ENCODE data around the gene C1orf159. TPM values are rescaled to one million over a fixed set of nuclear protein-coding genes. Genes with fewer than 3 reads are reported as not detected.

The C1orf159 gene
- total RNA-seq, 1 experiment from 2014 or later, result 15.7 TPM

DNA sequence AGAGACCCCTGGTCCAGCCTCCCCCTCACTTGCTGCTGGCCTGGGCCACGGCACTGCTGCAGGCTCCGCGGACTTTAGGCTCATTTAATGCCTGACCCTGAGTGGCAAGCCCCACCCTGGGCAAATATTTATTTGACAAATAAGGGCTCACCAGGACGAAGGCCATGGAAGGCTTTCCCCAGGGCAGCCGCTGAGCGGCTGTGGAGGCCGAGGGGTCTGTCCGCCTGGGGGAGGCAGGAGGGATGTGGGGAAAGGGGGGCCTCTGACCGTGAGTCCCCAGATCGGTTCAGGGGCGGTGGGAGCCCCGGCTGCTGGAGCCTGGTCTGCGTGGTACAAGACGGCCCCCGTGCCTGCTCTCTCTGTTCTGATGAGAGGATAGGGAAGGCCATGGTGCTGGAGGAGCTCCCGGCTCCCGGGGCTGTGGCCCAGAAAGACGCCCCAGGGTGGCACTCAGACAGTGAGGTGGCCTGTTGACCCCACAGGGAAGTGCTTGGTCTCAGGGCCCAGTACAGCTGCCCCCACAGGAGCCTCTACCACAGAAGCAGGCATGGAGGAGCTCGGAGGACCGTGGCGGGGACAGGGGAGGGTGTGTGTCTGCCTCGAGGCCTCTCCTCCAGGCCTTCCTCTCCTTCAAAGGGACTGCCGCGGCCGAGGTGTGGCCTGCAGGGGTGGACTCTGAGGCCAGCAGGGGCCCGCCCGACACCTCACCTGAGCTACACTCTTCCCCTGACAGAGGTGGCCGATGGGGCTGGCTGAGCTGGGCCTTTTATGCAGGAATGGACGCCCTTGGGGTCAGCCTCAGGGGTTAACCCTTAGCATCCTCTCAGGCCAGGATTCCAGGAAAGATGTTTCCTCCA lies 9.1 kb upstream of the C1orf159 start:
- Mint-ChIP-seq H3K36me3 (ENCODE audit: insufficient read depth, unreplicated experiment) (no peaks in the 10 kb centered on the region), H3K27ac (ENCODE audit: low read depth, unreplicated experiment) (no peak overlapping the region), H3K27me3 (ENCODE audit: insufficient read depth, unreplicated experiment) (no peaks in the 10 kb centered on the region), H3K4me1 (ENCODE audit: insufficient read depth, unreplicated experiment) (no peaks in the 10 kb centered on the region), H3K4me3 (ENCODE audit: unreplicated experiment) (no peak overlapping the region), H3K9me3 (ENCODE audit: unreplicated experiment) (no peaks in the 10 kb centered on the region)
- intact Hi-C loops (cut with micrococcal nuclease), result no loop called here
- CTCF ChIA-PET, result interaction anchor here (0.5 to 0.9 kb wide), 3 partner anchors 104 to 180 kb away, joined by 4 read pairs; no protein-coding TSS in a partner anchor
- TF ChIP-seq, protein P1, sequence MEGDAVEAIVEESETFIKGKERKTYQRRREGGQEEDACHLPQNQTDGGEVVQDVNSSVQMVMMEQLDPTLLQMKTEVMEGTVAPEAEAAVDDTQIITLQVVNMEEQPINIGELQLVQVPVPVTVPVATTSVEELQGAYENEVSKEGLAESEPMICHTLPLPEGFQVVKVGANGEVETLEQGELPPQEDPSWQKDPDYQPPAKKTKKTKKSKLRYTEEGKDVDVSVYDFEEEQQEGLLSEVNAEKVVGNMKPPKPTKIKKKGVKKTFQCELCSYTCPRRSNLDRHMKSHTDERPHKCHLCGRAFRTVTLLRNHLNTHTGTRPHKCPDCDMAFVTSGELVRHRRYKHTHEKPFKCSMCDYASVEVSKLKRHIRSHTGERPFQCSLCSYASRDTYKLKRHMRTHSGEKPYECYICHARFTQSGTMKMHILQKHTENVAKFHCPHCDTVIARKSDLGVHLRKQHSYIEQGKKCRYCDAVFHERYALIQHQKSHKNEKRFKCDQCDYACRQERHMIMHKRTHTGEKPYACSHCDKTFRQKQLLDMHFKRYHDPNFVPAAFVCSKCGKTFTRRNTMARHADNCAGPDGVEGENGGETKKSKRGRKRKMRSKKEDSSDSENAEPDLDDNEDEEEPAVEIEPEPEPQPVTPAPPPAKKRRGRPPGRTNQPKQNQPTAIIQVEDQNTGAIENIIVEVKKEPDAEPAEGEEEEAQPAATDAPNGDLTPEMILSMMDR (IDR thresholded peaks at IDR 0.05; ENCODE audit: unreplicated experiment), result no peak
- POLR2A ChIA-PET, result no interaction called here
- no peak for DNase-seq (ENCODE audit: unreplicated experiment)
- BruUV-seq (replicated peaks), result no TSS peak

DNA sequence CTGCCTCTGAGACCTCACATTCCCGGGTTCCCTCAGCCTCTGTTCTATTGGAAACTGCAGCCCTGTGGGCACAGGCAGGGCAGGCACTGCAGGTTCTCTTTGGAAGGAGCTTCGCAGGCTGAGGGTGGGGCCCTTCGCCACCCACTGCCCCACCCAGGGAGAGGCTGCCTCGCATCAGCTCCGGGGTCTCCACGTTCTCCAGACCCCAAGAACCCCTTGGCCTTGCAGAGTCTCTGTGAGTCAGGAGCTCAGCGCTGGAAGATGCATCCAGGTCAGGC lies 8.6 kb upstream of the C1orf159 start:
- H3K4me3 Mint-ChIP-seq (ENCODE audit: unreplicated experiment), result no peak overlapping the region
- no peaks in the 10 kb centered on the region for H3K27me3 Mint-ChIP-seq (ENCODE audit: insufficient read depth, unreplicated experiment)
- ChIA-PET POLR2A (no interaction called here), CTCF (interaction anchor here (0.6 to 0.9 kb wide), 3 partner anchors 69 to 167 kb away, joined by 3 to 4 read pairs (median 4); no protein-coding TSS in a partner anchor)
- H3K27ac Mint-ChIP-seq (ENCODE audit: low read depth, unreplicated experiment), result no peak overlapping the region
- intact Hi-C loops (cut with micrococcal nuclease), result no loop called here
- no peak for DNase-seq (ENCODE audit: unreplicated experiment)
- no peaks in the 10 kb centered on the region for H3K9me3 Mint-ChIP-seq (ENCODE audit: unreplicated experiment)
- H3K36me3 Mint-ChIP-seq (ENCODE audit: insufficient read depth, unreplicated experiment), result no peaks in the 10 kb centered on the region
- no peaks in the 10 kb centered on the region for H3K4me1 Mint-ChIP-seq (ENCODE audit: insufficient read depth, unreplicated experiment)
- BruUV-seq (replicated peaks), result no TSS peak
- TF ChIP-seq, protein P1 (IDR thresholded peaks at IDR 0.05; ENCODE audit: unreplicated experiment), result no peak

DNA sequence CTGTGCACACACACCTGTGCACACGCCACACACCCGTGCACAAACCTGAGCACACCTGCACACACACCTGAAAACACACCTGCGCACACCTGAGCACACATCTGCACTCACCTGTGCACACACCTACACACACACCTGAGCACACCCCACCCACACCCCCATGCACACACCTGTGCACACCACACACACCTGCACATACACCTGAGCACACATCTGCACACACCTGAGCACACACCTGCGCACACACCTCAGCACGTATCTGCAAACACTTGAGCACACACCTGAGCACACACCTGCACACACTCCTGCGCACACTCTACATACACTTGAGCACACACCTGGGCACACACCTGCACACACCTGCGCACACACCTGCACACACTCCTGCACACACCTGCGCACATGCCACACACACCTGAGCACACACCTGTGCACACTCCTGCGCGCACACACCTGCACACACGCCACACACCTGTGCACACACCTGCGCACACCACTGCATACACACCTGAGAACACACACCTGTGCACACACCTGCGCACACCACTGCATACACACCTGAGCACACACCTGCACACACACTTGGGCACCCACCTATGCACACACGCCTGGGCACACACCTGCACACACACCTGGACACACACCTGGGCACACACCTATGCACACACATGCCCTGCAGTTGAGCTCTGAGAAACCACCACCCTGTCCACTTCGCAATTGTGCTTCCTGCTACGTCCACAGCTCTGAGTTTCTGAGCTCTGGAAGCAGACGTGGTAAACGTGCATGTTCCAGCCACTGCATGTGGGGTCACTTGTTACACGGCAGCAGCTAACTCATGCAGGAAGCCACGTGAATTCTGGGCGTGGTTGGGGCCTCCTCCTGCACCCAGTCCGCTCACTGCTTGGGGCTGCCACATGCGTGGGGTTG lies 8.0 kb upstream of the C1orf159 start:
- Mint-ChIP-seq H3K27ac (ENCODE audit: low read depth, unreplicated experiment) (no peak overlapping the region), H3K36me3 (ENCODE audit: insufficient read depth, unreplicated experiment) (no peaks in the 10 kb centered on the region), H3K4me3 (ENCODE audit: unreplicated experiment) (no peak overlapping the region), H3K27me3 (ENCODE audit: insufficient read depth, unreplicated experiment) (no peaks in the 10 kb centered on the region), H3K4me1 (ENCODE audit: insufficient read depth, unreplicated experiment) (no peaks in the 10 kb centered on the region), H3K9me3 (ENCODE audit: unreplicated experiment) (no peaks in the 10 kb centered on the region)
- TF ChIP-seq, protein P1 (IDR thresholded peaks at IDR 0.05; ENCODE audit: unreplicated experiment), result no peak
- no peak for DNase-seq (ENCODE audit: unreplicated experiment)
- no TSS peak for BruUV-seq (replicated peaks)
- intact Hi-C loops (cut with micrococcal nuclease), result loop anchor here (2.0 kb wide), 2 partner anchors 107 to 167 kb away; no protein-coding TSS in a partner anchor
- ChIA-PET POLR2A (no interaction called here), CTCF (interaction anchor here (0.6 to 7.2 kb wide), 5 partner anchors 69 to 184 kb away, joined by 3 to 77 read pairs (median 5); no protein-coding TSS in a partner anchor)
